BE2C (cell line): ENCODE measurements around the gene C1GALT1.

ENCODE experiments used
- DNase-seq: peaks from one replicate; pipeline ENCODE4 v3.0.0-alpha.2; 2020
- H3K27me3 ChIP-seq: fragments of 250-450 bp; sonication (Bioruptor Pico); 2 replicates; pipeline ENCODE4 v1.5.1; 2020; ENCODE audit warnings: mild to moderate bottlenecking
- H3K36me3 ChIP-seq: fragments of 250-450 bp; sonication (Bioruptor Pico); 2 replicates; pipeline ENCODE4 v1.5.1; 2020; ENCODE audit warnings: mild to moderate bottlenecking
- H3K4me1 ChIP-seq: fragments of 250-450 bp; sonication (Bioruptor Pico); 2 replicates; pipeline ENCODE4 v1.5.1; 2020
- H3K4me3 ChIP-seq: 2 replicates; pipeline ENCODE4 v1.5.1; 2011; ENCODE audit warnings: low read depth, low read length
- H3K9me3 ChIP-seq: fragments of 250-450 bp; sonication (Bioruptor Pico); 2 replicates; pipeline ENCODE4 v1.5.1; 2020
- CTCF ChIP-seq: IDR thresholded peaks from 2 replicates; pipeline ENCODE4 v1.5.1; 2012; ENCODE audit warnings: mild to moderate bottlenecking, low read depth, low read length

Gene C1GALT1

GRCh38 chr7:7272294-7272693 lies 90.0 kb downstream of the C1GALT1 start:
- H3K36me3 ChIP-seq = no peaks in the 10 kb centered on the region
- H3K4me1 ChIP-seq = no peaks in the 10 kb centered on the region
- peaks cover 5% of the 10 kb centered on the region for H3K27me3 ChIP-seq
- H3K9me3 ChIP-seq = no peaks in the 10 kb centered on the region
- no peak for TF ChIP-seq CTCF
- no peak for DNase-seq
- no peak overlapping the region for H3K4me3 ChIP-seq

- H3K4me1 ChIP-seq = no peaks in the 10 kb centered on the region
- TF ChIP-seq CTCF = no peak
- H3K36me3 ChIP-seq = no peaks in the 10 kb centered on the region
- peaks cover 5% of the 10 kb centered on the region for H3K27me3 ChIP-seq
- no peak overlapping the region for H3K4me3 ChIP-seq
- H3K9me3 ChIP-seq = no peaks in the 10 kb centered on the region
- no peak for DNase-seq
Measured at GRCh38 chr7:7274782-7275181, 92.4 kb downstream of the C1GALT1 start.

- DNase-seq = no peak
- H3K4me1 ChIP-seq = no peaks in the 10 kb centered on the region
- H3K4me3 ChIP-seq = no peak overlapping the region
- no peak for TF ChIP-seq CTCF
- H3K9me3 ChIP-seq = no peaks in the 10 kb centered on the region
- no peaks in the 10 kb centered on the region for H3K36me3 ChIP-seq
- H3K27me3 ChIP-seq = peaks cover 5% of the 10 kb centered on the region
Measured at GRCh38 chr7:7276161-7276560, 93.8 kb downstream of the C1GALT1 start.

- no peaks in the 10 kb centered on the region for H3K36me3 ChIP-seq
- TF ChIP-seq CTCF = no peak
Measured at GRCh38 chr7:7290429-7291122, 108.2 kb downstream of the C1GALT1 start.

GRCh38 chr7:7292085-7292484 lies 109.7 kb downstream of the C1GALT1 start:
- no peak for DNase-seq
- Histone ChIP-seq H3K27me3 (peaks cover 4% of the 10 kb centered on the region; the same call in 1 of the 2 replicates), H3K4me3 (no peak overlapping the region), H3K9me3 (no peaks in the 10 kb centered on the region), H3K36me3 (no peaks in the 10 kb centered on the region), H3K4me1 (no peaks in the 10 kb centered on the region; the same call in 1 of the 2 replicates)
- TF ChIP-seq CTCF = no peak

More at GRCh38 chr7:7290429-7291122, 108.2 kb downstream of the C1GALT1 start:
- Histone ChIP-seq H3K27me3 (peaks cover 4% of the 10 kb centered on the region; the same call in 1 of the 2 replicates), H3K4me1 (no peaks in the 10 kb centered on the region; the same call in 1 of the 2 replicates), H3K9me3 (no peaks in the 10 kb centered on the region), H3K4me3 (no peak overlapping the region)
- no peak for DNase-seq

- no peak for TF ChIP-seq CTCF
- Histone ChIP-seq H3K27me3 (peaks cover 4% of the 10 kb centered on the region; the same call in 1 of the 2 replicates), H3K36me3 (no peaks in the 10 kb centered on the region), H3K9me3 (no peaks in the 10 kb centered on the region), H3K4me1 (no peaks in the 10 kb centered on the region; the same call in 1 of the 2 replicates), H3K4me3 (no peak overlapping the region)
- no peak for DNase-seq
Measured at GRCh38 chr7:7292608-7293007, 110.3 kb downstream of the C1GALT1 start.
